Measurements from ENCODE around the gene DCC.

Gene DCC

GRCh38 chr18:52504589-52504988, 164.6 kb downstream of the DCC start:
- DNase-seq (ENCODE audit: low read depth in 2 of 2) = no peak

DNA sequence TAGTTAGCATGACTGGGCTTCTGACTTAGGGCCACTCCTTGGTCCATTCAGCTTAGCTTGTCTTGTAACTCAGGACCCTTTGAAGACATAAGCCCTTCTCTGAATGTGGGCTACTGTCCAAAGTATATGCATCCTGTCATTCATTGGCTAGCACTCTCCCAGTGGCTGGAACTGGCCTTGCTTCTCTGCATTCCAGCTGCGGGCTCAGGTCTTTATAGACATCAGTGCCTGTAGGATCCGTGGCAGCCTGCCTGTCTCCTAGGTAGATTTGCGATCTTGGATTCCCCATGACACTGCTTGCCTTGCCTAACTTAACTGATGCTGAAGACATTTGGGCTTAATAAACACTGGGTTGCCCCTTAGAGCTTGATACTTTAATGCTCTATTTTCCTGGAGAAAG, 170.1 kb downstream of the DCC start:
- DNase-seq (ENCODE audit: low read depth in 2 of 2) = no peak

- DNase-seq (ENCODE audit: low read depth in 2 of 2) = no peak
These were observed 178.1 kb downstream of the DCC start for GRCh38 chr18:52518086-52518485.

DNA sequence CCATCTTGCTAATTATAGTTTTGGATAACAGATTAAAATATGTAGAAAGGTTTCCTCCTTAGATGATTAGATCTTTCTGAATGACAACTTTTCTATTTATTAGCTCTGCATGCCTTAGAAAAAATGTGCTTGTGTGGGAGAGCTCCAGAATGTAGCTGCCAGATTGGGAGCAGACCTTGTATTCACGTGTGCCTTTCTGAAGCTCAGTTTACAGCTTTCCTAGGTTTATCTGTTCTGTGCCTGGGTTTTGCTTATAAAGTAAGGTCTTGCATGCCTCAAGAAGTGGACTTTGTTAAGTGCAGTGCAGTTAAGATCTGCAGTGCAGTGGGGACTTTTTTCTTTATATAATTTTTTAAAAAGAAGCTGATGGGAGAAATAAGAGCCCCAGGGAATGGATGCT, 179.0 kb downstream of the DCC start:
- no peak for DNase-seq (ENCODE audit: low read depth in 2 of 2)

- no peak for DNase-seq (ENCODE audit: low read depth in 2 of 2)
These were observed 183.6 kb downstream of the DCC start for GRCh38 chr18:52523566-52523965.

GRCh38 chr18:52531836-52532235, 191.8 kb downstream of the DCC start:
- DNase-seq (ENCODE audit: low read depth in 2 of 2) = no peak

GRCh38 chr18:52536039-52536438, 196.0 kb downstream of the DCC start:
- DNase-seq (ENCODE audit: low read depth in 2 of 2) = no peak

DNA sequence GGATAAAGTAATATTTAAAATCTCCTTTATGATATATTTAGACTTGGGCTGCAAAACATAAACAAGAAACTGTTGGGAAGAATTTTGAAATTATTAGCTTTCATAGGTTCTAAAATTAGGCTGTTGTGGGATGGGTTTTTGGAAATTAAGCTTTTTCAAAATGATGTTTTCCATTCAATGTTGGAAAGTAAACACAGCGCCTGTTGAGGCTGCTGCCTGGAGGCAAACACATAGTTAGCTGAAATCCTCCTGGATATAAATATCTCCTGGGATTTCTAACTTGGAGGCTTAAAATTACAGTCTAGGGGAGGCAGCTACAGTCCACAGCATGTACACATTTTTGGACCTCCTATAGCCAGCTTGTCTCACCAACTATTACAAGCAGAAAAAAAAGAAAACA, 197.3 kb downstream of the DCC start:
- DNase-seq (ENCODE audit: low read depth in 2 of 2) = no peak

GRCh38 chr18:52541056-52541455, 201.1 kb downstream of the DCC start:
- no peak for DNase-seq (ENCODE audit: low read depth in 2 of 2)

GRCh38 chr18:52544086-52544485, 204.1 kb downstream of the DCC start:
- no peak for DNase-seq (ENCODE audit: low read depth in 2 of 2)

- no peak for DNase-seq (ENCODE audit: low read depth in 2 of 2)
These were observed 206.8 kb downstream of the DCC start for GRCh38 chr18:52546686-52547346.

GRCh38 chr18:52553441-52553840, 213.4 kb downstream of the DCC start:
- no peak for DNase-seq (ENCODE audit: low read depth in 2 of 2)

GRCh38 chr18:52554180-52554579, 214.2 kb downstream of the DCC start:
- no peak for DNase-seq (ENCODE audit: low read depth in 2 of 2)

DNA sequence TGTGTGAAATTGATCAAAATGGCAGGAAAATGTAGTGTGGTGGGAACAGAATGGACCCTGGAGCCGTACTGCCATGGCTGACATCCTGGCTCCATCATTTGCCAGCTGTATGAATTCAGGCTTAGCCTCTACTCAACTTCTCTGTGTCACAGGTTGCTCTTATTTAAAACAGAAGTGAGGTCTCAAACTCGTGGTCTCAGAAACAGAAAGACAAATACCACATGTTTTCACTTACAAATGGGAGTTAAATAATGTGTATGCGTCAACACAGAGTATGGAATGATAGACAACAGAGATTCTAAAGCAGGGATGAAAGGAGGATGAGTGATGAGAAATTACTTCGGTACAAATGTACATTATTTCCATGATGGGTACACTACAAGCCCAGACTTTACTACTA, 227.4 kb downstream of the DCC start:
- no peak for DNase-seq (ENCODE audit: low read depth in 2 of 2)

GRCh38 chr18:52569492-52569891, 229.5 kb downstream of the DCC start:
- DNase-seq (ENCODE audit: low read depth in 2 of 2) = no peak

- DNase-seq (ENCODE audit: low read depth in 2 of 2) = no peak
These were observed 231.0 kb downstream of the DCC start for GRCh38 chr18:52570975-52571374.

DNA sequence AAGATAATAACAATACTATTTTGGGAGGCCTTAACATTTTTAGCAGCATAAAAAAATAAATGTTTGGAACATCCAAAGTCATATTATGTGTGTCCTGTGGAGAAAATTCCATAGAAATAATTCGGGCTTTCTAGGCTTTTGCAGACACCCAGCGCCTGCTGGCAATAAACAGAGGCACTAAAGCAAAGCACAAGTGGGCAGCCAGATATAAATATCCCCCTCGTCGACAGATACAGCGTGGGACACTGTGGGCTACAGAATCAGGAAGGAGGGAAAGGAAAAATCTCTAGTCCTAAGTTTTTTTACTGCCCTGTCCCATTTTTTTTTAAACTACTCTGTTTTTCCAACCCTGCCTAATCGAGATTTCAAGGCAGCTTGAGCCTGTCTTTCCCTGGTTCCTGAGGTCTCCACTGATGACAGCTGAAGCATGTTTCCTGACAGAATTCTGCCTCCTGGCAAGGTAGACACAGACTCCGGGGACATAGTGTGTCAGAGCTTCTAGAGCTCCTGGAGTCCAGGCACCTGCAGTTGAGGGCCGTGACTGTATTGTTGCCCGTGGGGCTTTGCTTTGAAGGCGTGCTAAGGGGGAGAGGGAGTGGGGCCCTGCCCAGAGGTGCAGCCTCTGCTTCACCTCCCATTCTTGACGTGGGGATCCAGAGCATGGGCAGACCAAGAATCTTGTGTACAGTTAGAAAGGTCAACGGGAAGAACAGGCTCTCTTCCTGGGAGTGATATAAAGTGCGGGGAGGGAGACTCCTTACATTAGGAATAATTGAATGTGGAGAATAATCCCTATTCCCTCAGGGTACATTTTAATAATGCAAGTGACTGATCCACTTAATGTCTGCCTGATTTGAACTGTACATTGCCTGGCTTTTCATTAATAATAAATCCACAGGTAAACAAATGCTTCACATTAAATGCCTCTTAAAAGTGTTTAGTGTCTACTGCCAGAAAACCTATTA, 232.3 kb downstream of the DCC start:
- DNase-seq (ENCODE audit: low read depth in 2 of 2) = no peak

DNA sequence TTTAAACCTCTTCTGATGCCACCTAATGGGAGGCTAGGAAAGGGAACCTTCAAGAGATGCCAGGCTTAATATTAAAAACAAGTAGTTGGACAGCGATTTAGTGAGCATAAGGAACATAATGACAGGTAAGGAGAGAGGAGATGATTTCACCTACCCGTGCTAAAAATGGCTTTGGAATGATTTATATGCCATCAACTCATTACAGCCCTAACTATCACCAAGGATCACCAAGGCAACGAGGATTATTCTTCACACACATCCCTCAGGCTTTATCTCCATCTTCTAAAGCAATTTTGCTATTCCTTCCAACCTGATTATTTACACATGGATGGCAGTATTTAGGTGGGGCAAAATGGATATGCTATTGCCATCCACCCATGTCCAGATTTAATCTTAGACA, 237.8 kb downstream of the DCC start:
- DNase-seq (ENCODE audit: low read depth in 2 of 2) = no peak

GRCh38 chr18:52582061-52582460, 242.1 kb downstream of the DCC start:
- DNase-seq (ENCODE audit: low read depth in 2 of 2) = no peak

DNA sequence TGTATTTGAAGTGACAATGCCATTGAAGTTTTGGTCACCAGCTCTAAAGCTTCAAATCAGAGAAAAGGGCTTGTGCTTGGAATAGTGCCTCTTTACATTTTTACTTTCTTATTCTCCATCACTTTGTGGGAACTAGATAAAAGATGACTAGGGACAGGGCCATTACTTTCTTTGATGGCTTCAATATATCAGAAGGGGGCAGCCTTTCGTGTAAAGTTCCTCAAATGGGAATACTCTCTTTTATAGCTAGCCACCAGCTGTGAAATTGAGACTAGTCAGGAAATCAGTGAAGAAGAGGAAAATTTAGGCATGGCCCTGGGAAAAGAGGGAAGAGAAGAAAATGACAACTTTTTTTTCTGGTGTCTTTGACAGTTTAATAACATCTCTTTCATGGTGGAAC, 242.5 kb downstream of the DCC start:
- no peak for DNase-seq (ENCODE audit: low read depth in 2 of 2)

GRCh38 chr18:52588931-52589330, 248.9 kb downstream of the DCC start:
- DNase-seq (ENCODE audit: low read depth in 2 of 2) = no peak

DNA sequence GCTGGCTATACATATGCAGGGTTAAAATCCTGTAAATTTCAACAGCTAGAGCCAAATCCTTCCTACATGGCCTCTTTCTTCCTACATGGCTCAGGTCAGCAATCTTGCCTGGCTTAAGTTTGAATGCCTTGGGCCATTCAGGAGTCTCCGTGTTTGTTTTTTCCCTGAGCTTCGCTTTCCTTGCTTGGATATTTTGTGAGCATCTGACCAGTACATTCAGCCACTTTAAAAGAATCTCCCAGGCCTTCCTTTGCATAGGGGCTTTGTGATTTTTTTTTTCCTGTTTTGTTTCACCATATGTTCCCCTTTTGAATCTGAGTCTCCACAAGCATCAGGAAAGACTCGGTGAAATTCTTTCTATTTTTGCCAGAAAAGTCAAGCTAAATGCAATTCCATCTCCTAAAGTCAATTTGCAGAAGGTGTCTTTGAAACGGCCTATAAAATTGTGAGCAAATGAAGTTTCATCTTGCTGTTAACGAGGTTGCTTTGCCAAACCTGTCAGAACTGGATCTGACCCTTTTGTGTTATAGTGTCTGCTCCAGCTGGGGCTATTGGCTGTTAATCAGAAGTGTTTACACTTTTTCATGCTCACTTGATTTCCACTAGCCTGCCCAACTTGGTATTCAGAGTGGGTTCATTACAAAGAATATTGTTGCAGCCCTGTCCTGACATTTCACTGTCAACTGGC, 256.9 kb downstream of the DCC start:
- DNase-seq (ENCODE audit: low read depth in 2 of 2) = no peak

DNA sequence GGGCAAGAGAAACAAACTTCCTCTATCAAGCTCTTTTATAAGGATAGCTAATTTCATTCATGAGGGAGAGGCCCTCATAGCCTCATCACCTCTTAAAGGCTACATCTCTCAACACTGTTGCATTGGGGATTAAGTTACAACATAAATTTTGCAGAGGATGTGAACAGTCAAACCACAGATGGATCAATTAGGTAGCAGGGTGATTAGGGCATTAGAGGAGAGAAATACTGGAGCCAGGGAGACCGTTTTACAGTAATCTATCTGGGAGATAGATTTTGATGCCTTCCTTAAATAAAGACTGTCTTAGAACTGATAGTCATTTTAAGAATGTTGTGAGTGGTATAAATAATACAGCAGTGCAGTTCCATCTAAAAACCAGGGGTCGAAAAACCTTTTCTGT, 258.9 kb downstream of the DCC start:
- DNase-seq (ENCODE audit: low read depth in 2 of 2) = no peak
